Body of pancreas (tissue), 4 donors: ENCODE results near the gene TOM1L2. TPM values are rescaled to one million over a fixed set of nuclear protein-coding genes. Genes with fewer than 3 reads are reported as not detected.

ENCODE experiments used
- ATAC-seq: fragments of 150-250 bp; one replicate; pipeline ENCODE4 v1.9.1; 2016
- DNase-seq, 4 donors: peaks; one replicate each; pipeline ENCODE4 v3.0.0-alpha.2; 2019
- H3K27ac ChIP-seq, 4 donors: fragments of 200-600 bp; sonication (generic); 1 replicate in 3 of 4; 2 replicates in 1 of 4; pipeline versions ENCODE4 v1.5.1 to v1.6.1; 2016 to 2019; ENCODE audit warnings: mild to moderate bottlenecking in 1 of 4, mixed read lengths in 1 of 4, moderate library complexity in 1 of 4
- H3K27me3 ChIP-seq, 2 donors: fragments of 200-600 bp; sonication (generic); one replicate each; pipeline ENCODE4 v1.6.0; 2016; ENCODE audit warnings: mild to moderate bottlenecking in 1 of 2
- H3K36me3 ChIP-seq, 2 donors: fragments of 200-600 bp; sonication (generic); replicated peaks in 1 of 2; 2 replicates each; pipeline ENCODE4 v1.5.1; 2016; ENCODE audit warnings: low read depth in 2 of 2; ENCODE audit not compliant: insufficient read depth in 1 of 2
- H3K4me1 ChIP-seq: fragments of 200-600 bp; sonication (generic); one replicate; pipeline ENCODE4 v1.6.0; 2016
- H3K4me3 ChIP-seq, 2 donors: fragments of 200-600 bp; sonication (generic); 1 replicate in 1 of 2; 2 replicates in 1 of 2; pipeline ENCODE4 v1.5.1; 2016 to 2019
- H3K9me3 ChIP-seq, 3 donors: fragments of 200-600 bp; sonication (generic); 1 replicate in 2 of 3; 2 replicates in 1 of 3; pipeline ENCODE4 v1.5.1; 2016
- POLR2A ChIP-seq, 3 donors: fragments of 450-650 bp; IDR thresholded peaks; one replicate each; pipeline ENCODE4 v1.6.1; 2016; ENCODE audit warnings: antibody characterized with exemption in 3 of 3, mild to moderate bottlenecking in 2 of 3
- WGBS, 2 donors: methylation state at CpG; one replicate each; pipeline ENCODE4 v1.1.5; 2017; 5-methylcytosine and 5-hydroxymethylcytosine counted together
- intact Hi-C: fragments of 100-400 bp; cut with DNase I; formaldehyde crosslinking; loops from one replicate; pipeline ENCODE4 v1.15.1; 2023
- total RNA-seq, 2 donors: library from RNA; depleted of rRNA; stranded (reverse); fragments of >200 nt; gene quantifications; one replicate each; pipeline ENCODE4 v1.1.0, GENCODE V29; 2016
- TF ChIP-seq, protein P1 (sequence below), 7 experiments: fragments of 450-650 bp in 4 of 7; fragments of 200-600 bp in 3 of 7; sonication (generic) in 3 of 7; IDR thresholded peaks; one replicate each; pipeline ENCODE4 v1.5.1; 2016 to 2019; ENCODE audit warnings: antibody characterized with exemption in 7 of 7

TOM1L2 gene
- total RNA-seq, 2 donors from 2014 or later = 35.9 to 55.8 TPM

DNA sequence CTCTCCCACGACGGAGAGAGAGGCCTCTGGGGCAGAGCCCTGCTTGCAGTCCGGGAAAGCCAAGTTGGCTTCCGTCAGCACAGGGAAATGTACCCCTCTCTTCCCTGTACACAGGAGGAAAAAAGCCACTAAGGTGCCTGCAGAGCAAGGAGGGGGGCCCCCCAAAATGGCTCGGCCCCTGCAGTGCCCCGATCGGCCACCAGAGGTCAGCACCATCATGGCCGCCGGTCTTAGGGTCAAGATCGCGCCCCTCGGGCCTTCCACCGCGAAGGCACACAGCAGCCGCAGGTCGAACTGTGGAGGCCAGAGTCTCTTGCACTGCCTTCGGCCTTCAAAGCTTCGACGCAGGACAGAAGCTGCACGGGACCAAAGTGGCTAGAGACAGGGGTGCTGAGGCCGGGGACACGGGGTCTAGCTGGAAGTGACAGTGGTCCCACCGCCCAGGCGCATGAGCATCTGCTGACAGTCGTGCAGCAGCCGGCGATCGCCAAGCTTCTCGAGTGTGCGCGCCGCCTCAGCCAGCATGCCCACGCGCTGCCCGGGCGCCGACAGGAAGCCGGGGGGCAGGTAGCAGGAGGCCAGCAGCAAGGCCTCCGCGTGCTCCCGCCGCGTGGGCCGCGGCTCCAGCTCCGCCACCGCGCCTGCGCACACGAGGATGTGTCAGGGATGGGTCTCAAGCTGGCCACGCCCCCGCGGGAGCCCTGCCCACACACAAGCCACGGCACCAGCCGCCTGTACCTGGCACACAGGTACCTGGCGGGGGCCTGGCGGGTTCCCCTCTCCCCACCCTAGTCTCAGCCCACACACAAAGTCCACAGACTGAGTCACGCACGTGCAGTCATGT, 159.8 kb downstream of the TOM1L2 start:
- peak overlapping the region in 3 of 4 donors; percentile 19 to 48 (median 26) for H3K27ac ChIP-seq
- peaks cover 15% of the 10 kb centered on the region for H3K4me1 ChIP-seq
- DNase-seq (peak; percentile 65 to 81 (median 76)), ATAC-seq (peak; percentile 79)
- H3K4me3 ChIP-seq = no peak overlapping the region
- no peaks in the 10 kb centered on the region for H3K27me3 ChIP-seq
- intact Hi-C loops = loop anchor here (5.0 kb wide), 1 partner anchor 35 kb away; no protein-coding TSS in a partner anchor
- 45 to 49% methylated on average over 14 to 36 of the region's 59 CpGs for WGBS, 2 donors
- H3K9me3 ChIP-seq = no peaks in the 10 kb centered on the region
- H3K36me3 ChIP-seq = peaks cover 0 to 2% of the 10 kb centered on the region in 2 donors
- TF ChIP-seq, protein P1, sequence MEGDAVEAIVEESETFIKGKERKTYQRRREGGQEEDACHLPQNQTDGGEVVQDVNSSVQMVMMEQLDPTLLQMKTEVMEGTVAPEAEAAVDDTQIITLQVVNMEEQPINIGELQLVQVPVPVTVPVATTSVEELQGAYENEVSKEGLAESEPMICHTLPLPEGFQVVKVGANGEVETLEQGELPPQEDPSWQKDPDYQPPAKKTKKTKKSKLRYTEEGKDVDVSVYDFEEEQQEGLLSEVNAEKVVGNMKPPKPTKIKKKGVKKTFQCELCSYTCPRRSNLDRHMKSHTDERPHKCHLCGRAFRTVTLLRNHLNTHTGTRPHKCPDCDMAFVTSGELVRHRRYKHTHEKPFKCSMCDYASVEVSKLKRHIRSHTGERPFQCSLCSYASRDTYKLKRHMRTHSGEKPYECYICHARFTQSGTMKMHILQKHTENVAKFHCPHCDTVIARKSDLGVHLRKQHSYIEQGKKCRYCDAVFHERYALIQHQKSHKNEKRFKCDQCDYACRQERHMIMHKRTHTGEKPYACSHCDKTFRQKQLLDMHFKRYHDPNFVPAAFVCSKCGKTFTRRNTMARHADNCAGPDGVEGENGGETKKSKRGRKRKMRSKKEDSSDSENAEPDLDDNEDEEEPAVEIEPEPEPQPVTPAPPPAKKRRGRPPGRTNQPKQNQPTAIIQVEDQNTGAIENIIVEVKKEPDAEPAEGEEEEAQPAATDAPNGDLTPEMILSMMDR (IDR thresholded peaks at IDR 0.05) = peak; percentile 96 to 100 (median 99)
- no peak for TF ChIP-seq POLR2A (IDR thresholded peaks at IDR 0.05)

DNA sequence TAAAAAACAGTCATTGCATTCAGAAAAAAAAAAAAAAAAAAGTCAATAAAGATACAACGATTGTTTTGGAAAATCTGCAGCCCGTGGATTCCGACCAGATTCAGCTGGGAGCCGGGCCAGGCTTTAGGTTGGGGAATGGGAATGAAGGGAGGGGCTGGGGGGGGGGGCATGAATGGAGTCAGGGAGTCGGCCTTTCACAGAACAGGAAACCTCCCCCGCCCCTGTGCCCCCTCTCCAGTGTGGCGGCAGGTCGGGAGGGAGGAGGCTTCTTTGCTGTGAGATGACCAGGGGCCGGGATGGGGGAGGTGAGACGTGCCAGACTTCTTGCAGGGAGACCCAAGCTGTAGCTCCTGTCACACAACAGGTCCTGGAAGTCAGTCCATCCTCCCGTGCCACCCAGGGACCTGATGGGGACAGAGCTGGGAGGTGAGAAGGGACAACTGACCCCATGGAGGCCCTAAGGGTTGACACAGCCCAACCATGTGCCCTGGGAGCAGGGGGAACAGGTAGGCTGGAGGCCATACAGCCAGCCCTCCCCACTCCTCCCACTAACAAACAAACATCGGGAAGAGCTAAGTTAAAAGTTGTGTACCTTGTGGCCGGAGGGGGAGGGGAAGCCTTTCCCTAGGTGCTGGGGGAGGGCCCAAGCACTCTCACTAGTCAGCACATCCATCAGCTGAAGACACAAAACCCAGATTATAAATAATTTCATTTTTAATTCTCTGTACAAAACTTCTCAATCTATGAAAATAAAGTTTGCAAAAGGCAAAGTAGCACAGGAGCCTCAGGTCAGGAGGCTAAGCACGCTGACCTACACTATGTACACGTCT, 160.6 kb downstream of the TOM1L2 start:
- peak overlapping the region in 3 of 4 donors; percentile 19 to 48 (median 26) for H3K27ac ChIP-seq
- intact Hi-C loops = loop anchor here (5.0 kb wide), 1 partner anchor 36 kb away; no protein-coding TSS in a partner anchor
- 35 to 39% methylated on average over 15 of the region's 15 CpGs for WGBS, 2 donors
- H3K36me3 ChIP-seq = peaks cover 0 to 2% of the 10 kb centered on the region in 2 donors
- ATAC-seq (peak; percentile 13), DNase-seq (no peak)
- H3K4me3 ChIP-seq = no peak overlapping the region
- H3K9me3 ChIP-seq = no peaks in the 10 kb centered on the region
- peaks cover 15% of the 10 kb centered on the region for H3K4me1 ChIP-seq
- TF ChIP-seq POLR2A (IDR thresholded peaks at IDR 0.05) = no peak
- TF ChIP-seq, protein P1 (IDR thresholded peaks at IDR 0.05) = no peak
- H3K27me3 ChIP-seq = no peaks in the 10 kb centered on the region

DNA sequence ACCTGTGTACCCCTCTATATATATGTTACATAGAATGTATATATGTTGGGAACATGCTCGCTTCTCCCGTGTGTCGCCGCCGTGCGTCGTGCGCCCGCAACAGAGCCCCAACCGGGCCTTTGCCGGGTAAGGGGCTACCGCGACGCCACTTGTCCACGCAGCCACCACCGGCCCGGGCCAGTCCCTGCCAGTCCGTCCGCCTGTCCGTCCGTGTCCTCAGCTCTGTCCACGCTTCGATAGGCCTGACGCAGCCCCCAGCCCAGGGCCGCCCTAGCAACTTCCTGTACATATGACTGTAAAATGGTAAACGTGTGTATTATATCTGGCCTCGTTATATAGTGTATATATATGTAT, 161.3 kb downstream of the TOM1L2 start:
- Histone ChIP-seq H3K4me3 (no peak overlapping the region), H3K27ac (no peak overlapping the region), H3K9me3 (no peaks in the 10 kb centered on the region), H3K4me1 (peaks cover 15% of the 10 kb centered on the region), H3K36me3 (peaks cover 0 to 2% of the 10 kb centered on the region in 2 donors), H3K27me3 (no peaks in the 10 kb centered on the region)
- 82 to 91% methylated on average over 26 to 27 of the region's 27 CpGs for WGBS, 2 donors
- DNase-seq (no peak), ATAC-seq (no peak)
- TF ChIP-seq, protein P1 (IDR thresholded peaks at IDR 0.05) = no peak
- no peak for TF ChIP-seq POLR2A (IDR thresholded peaks at IDR 0.05)
- intact Hi-C loops = loop anchor here (5.0 kb wide), 1 partner anchor 36 kb away; no protein-coding TSS in a partner anchor

DNA sequence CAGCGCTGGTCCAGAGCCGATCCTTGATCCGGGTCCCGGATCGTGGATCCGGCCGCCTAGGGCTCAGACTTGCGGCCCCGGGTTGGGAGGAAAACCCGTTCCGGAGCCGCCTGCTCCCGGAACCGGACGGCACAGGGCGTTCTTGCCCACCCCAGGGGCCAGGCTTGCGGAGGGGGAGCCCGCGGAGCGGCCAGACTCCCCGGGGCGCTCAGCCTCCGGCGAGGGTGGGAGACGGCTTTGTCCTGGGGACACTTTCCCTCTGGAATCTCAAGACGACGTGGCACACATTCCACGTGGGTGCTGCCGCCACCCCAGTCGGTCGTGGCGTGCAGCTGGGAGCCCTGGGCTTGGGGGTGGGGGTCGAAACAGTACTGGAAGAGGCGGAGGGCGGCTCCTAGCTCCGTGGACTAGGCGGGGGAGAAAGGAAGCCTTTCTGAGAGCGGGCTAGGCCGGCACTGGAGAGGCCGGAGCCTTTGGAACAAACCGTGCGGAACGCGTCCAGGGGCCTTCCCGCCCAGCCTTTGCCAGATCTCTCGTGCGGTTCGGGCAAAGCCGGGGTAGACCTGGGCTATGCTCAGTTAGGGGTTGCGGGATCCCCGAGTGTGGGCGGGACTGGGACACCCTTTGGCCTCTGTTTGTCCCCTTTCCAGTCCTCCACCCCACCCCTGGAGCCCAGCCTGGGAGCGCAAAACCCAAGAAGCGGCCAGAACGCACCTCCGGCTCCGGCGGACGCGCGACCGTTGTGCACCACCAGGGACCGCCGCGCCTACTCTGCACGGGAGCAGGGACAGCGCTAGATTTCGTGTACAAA, 161.9 kb downstream of the TOM1L2 start:
- Histone ChIP-seq H3K9me3 (no peaks in the 10 kb centered on the region), H3K36me3 (peaks cover 0 to 2% of the 10 kb centered on the region in 2 donors), H3K4me3 (no peak overlapping the region), H3K27ac (peak overlapping the region in 2 of 4 donors; percentile 7 to 21), H3K4me1 (peaks cover 15% of the 10 kb centered on the region), H3K27me3 (no peaks in the 10 kb centered on the region)
- 78 to 94% methylated on average over 47 to 51 of the region's 68 CpGs for WGBS, 2 donors
- intact Hi-C loops = loop anchor here (5.0 kb wide), 1 partner anchor 37 kb away; no protein-coding TSS in a partner anchor
- TF ChIP-seq, protein P1 (IDR thresholded peaks at IDR 0.05) = no peak
- TF ChIP-seq POLR2A (IDR thresholded peaks at IDR 0.05) = no peak
- DNase-seq = peak in 1 of 4 donors; percentile 52
- ATAC-seq = no peak
